ENCODE measurements around the gene CPED1. TPM values are rescaled to one million over a fixed set of nuclear protein-coding genes. Genes with fewer than 3 reads are reported as not detected.
A peak's percentile ranks its signal among the peaks of the same experiment; 100 is the strongest.

The CPED1 gene
- total RNA-seq, 1 donor = 95.9 TPM

GRCh38 chr7:121195010-121195409, 206.5 kb downstream of the CPED1 start:
- TF ChIP-seq CTCF (IDR thresholded peaks at IDR 0.05; ENCODE audit: insufficient read depth, low read depth, low read length) = no peak
- DNase-seq (ENCODE audit: low read depth) = no peak
- no peak overlapping the region for H3K4me3 ChIP-seq (ENCODE audit: low read depth, low read length)

- H3K4me3 ChIP-seq (ENCODE audit: low read depth, low read length) = no peak overlapping the region
These were observed 207.4 kb downstream of the CPED1 start for GRCh38 chr7:121195874-121196273.

GRCh38 chr7:121196286-121196685, 207.8 kb downstream of the CPED1 start:
- H3K4me3 ChIP-seq (ENCODE audit: low read depth, low read length) = no peak overlapping the region
- DNase-seq (ENCODE audit: low read depth) = no peak
- TF ChIP-seq CTCF (IDR thresholded peaks at IDR 0.05; ENCODE audit: insufficient read depth, low read depth, low read length) = no peak

More at GRCh38 chr7:121195874-121196273, 207.4 kb downstream of the CPED1 start:
- peak; percentile 7 for DNase-seq (ENCODE audit: low read depth)
- no peak for TF ChIP-seq CTCF (IDR thresholded peaks at IDR 0.05; ENCODE audit: insufficient read depth, low read depth, low read length)

- TF ChIP-seq CTCF (IDR thresholded peaks at IDR 0.05; ENCODE audit: insufficient read depth, low read depth, low read length) = no peak
- H3K4me3 ChIP-seq (ENCODE audit: low read depth, low read length) = no peak overlapping the region
- DNase-seq (ENCODE audit: low read depth) = no peak
These were observed 208.9 kb downstream of the CPED1 start for GRCh38 chr7:121197455-121197854.

- DNase-seq (ENCODE audit: low read depth) = no peak
- no peak for TF ChIP-seq CTCF (IDR thresholded peaks at IDR 0.05; ENCODE audit: insufficient read depth, low read depth, low read length)
These were observed 210.0 kb downstream of the CPED1 start for GRCh38 chr7:121198502-121198901.

GRCh38 chr7:121202125-121202524, 213.6 kb downstream of the CPED1 start:
- TF ChIP-seq CTCF (IDR thresholded peaks at IDR 0.05; ENCODE audit: insufficient read depth, low read depth, low read length) = no peak
- DNase-seq (ENCODE audit: low read depth) = no peak
- H3K4me3 ChIP-seq (ENCODE audit: low read depth, low read length) = no peak overlapping the region

More at GRCh38 chr7:121198502-121198901, 210.0 kb downstream of the CPED1 start:
- no peak overlapping the region for H3K4me3 ChIP-seq (ENCODE audit: low read depth, low read length)

- no peak overlapping the region for H3K4me3 ChIP-seq (ENCODE audit: low read depth, low read length)
- TF ChIP-seq CTCF (IDR thresholded peaks at IDR 0.05; ENCODE audit: insufficient read depth, low read depth, low read length) = no peak
- DNase-seq (ENCODE audit: low read depth) = no peak
These were observed 214.3 kb downstream of the CPED1 start for GRCh38 chr7:121202834-121203233.

Data from fibroblast of villous mesenchyme (primary cell).